ENCODE data around the gene KLK1.
A peak's percentile ranks its signal among the peaks of the same experiment; 100 is the strongest.

Gene KLK1

GRCh38 chr19:50803633-50804419 is 19.8 kb downstream of the KLK1 start:
- peak overlapping the region; percentile 98 for H3K9ac ChIP-seq (ENCODE audit: low read length)
- H4K20me1 ChIP-seq (ENCODE audit: insufficient read depth, low read length): peaks cover 41% of the 10 kb centered on the region
- peaks cover 53% of the 10 kb centered on the region for H3K79me2 ChIP-seq (ENCODE audit: low read length)
- no peaks in the 10 kb centered on the region for H3K9me3 ChIP-seq (ENCODE audit: insufficient read depth, low read length)
- H3K36me3 ChIP-seq (replicated peaks; ENCODE audit: low read depth, low read length): peaks cover 41% of the 10 kb centered on the region
- H3K4me1 ChIP-seq (ENCODE audit: low read length): peaks cover 19% of the 10 kb centered on the region
- peak overlapping the region; percentile 82 for H3K4me3 ChIP-seq (ENCODE audit: low read length)
- no peak for TF ChIP-seq EZH2phosphoT487 (IDR thresholded peaks at IDR 0.05; ENCODE audit: low read depth)
- TF ChIP-seq CTCF (IDR thresholded peaks at IDR 0.05; ENCODE audit: low read depth, low read length): no peak
- peak overlapping the region; percentile 85 for H3K27ac ChIP-seq (ENCODE audit: low read length)
- no peaks in the 10 kb centered on the region for H3K27me3 ChIP-seq (ENCODE audit: low read depth, low read length)
- H3K4me2 ChIP-seq (ENCODE audit: low read length): peak overlapping the region; percentile 98
- H2AFZ ChIP-seq (ENCODE audit: low read depth, low read length): no peak overlapping the region

GRCh38 chr19:50801107-50801506 is 22.5 kb downstream of the KLK1 start:
- Histone ChIP-seq H3K9ac (ENCODE audit: low read length) (no peak overlapping the region), H3K36me3 (replicated peaks; ENCODE audit: low read depth, low read length) (peaks cover 65% of the 10 kb centered on the region), H3K9me3 (ENCODE audit: insufficient read depth, low read length) (no peaks in the 10 kb centered on the region), H4K20me1 (ENCODE audit: insufficient read depth, low read length) (peaks cover 69% of the 10 kb centered on the region), H3K27ac (ENCODE audit: low read length) (no peak overlapping the region), H2AFZ (ENCODE audit: low read depth, low read length) (no peak overlapping the region), H3K4me1 (ENCODE audit: low read length) (peaks cover 19% of the 10 kb centered on the region), H3K4me3 (ENCODE audit: low read length) (no peak overlapping the region), H3K27me3 (ENCODE audit: low read depth, low read length) (no peaks in the 10 kb centered on the region), H3K79me2 (ENCODE audit: low read length) (peaks cover 60% of the 10 kb centered on the region), H3K4me2 (ENCODE audit: low read length) (no peak overlapping the region)
- no peak for TF ChIP-seq EZH2phosphoT487 (IDR thresholded peaks at IDR 0.05; ENCODE audit: low read depth)
- TF ChIP-seq CTCF (IDR thresholded peaks at IDR 0.05; ENCODE audit: low read depth, low read length): no peak

GRCh38 chr19:50799547-50799851 is 24.1 kb downstream of the KLK1 start:
- Histone ChIP-seq H3K9ac (ENCODE audit: low read length) (no peak overlapping the region), H2AFZ (ENCODE audit: low read depth, low read length) (no peak overlapping the region), H3K79me2 (ENCODE audit: low read length) (peaks cover 59% of the 10 kb centered on the region), H3K36me3 (replicated peaks; ENCODE audit: low read depth, low read length) (peaks cover 76% of the 10 kb centered on the region), H3K4me3 (ENCODE audit: low read length) (no peak overlapping the region), H3K27me3 (ENCODE audit: low read depth, low read length) (no peaks in the 10 kb centered on the region), H3K27ac (ENCODE audit: low read length) (no peak overlapping the region), H3K4me2 (ENCODE audit: low read length) (no peak overlapping the region), H3K9me3 (ENCODE audit: insufficient read depth, low read length) (no peaks in the 10 kb centered on the region), H4K20me1 (ENCODE audit: insufficient read depth, low read length) (peaks cover 83% of the 10 kb centered on the region), H3K4me1 (ENCODE audit: low read length) (peaks cover 16% of the 10 kb centered on the region)
- no peak for TF ChIP-seq CTCF (IDR thresholded peaks at IDR 0.05; ENCODE audit: low read depth, low read length)

- Histone ChIP-seq H3K4me1 (ENCODE audit: low read length) (peaks cover 21% of the 10 kb centered on the region), H3K79me2 (ENCODE audit: low read length) (peaks cover 53% of the 10 kb centered on the region), H3K9me3 (ENCODE audit: insufficient read depth, low read length) (no peaks in the 10 kb centered on the region), H3K27me3 (ENCODE audit: low read depth, low read length) (no peaks in the 10 kb centered on the region), H3K36me3 (replicated peaks; ENCODE audit: low read depth, low read length) (peaks cover 76% of the 10 kb centered on the region), H3K27ac (ENCODE audit: low read length) (no peak overlapping the region), H2AFZ (ENCODE audit: low read depth, low read length) (no peak overlapping the region), H3K4me2 (ENCODE audit: low read length) (no peak overlapping the region), H4K20me1 (ENCODE audit: insufficient read depth, low read length) (peaks cover 83% of the 10 kb centered on the region), H3K9ac (ENCODE audit: low read length) (no peak overlapping the region), H3K4me3 (ENCODE audit: low read length) (no peak overlapping the region)
- no peak for TF ChIP-seq EZH2phosphoT487 (IDR thresholded peaks at IDR 0.05; ENCODE audit: low read depth)
- no peak for TF ChIP-seq CTCF (IDR thresholded peaks at IDR 0.05; ENCODE audit: low read depth, low read length)
Measured at GRCh38 chr19:50798659-50799546, 24.7 kb downstream of the KLK1 start.
